GM19023 (cell line): Measurements from ENCODE around the gene TSPAN9.

ENCODE experiments used
- ATAC-seq: cut with Tn5 transposase; IDR thresholded peaks from one replicate; pipeline ENCODE4 v1.9.1; 2021; ENCODE audit warnings: mild to moderate bottlenecking, moderate library complexity; ENCODE audit not compliant: unreplicated experiment

Gene TSPAN9

GRCh38 chr12:3179731-3180130 lies 102.6 kb downstream of the TSPAN9 start:
- no peak for ATAC-seq

- no peak for ATAC-seq
These were observed 105.2 kb downstream of the TSPAN9 start for GRCh38 chr12:3182426-3182825.

DNA sequence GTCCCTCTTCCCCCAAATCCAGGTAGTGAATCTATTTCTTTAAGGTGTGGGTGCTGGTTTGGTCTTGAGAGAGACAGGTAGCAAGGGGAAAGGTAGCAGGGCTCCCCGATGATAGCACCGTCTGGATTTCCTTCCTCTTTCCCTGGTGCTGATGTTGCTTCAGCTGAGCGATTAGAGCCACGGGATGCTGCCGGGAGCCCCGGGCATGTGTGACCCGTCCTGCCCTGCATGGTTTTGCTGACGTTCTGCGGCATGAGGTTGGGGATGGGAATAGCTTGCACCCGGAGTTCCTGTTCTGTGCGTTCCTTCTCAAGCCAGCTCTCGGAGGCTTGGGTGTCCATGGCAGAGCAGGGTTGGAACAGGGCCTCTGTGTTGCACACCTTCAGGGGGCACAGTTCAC lies 107.3 kb downstream of the TSPAN9 start:
- ATAC-seq: no peak

- ATAC-seq: no peak
These were observed 108.2 kb downstream of the TSPAN9 start for GRCh38 chr12:3185260-3185870.

DNA sequence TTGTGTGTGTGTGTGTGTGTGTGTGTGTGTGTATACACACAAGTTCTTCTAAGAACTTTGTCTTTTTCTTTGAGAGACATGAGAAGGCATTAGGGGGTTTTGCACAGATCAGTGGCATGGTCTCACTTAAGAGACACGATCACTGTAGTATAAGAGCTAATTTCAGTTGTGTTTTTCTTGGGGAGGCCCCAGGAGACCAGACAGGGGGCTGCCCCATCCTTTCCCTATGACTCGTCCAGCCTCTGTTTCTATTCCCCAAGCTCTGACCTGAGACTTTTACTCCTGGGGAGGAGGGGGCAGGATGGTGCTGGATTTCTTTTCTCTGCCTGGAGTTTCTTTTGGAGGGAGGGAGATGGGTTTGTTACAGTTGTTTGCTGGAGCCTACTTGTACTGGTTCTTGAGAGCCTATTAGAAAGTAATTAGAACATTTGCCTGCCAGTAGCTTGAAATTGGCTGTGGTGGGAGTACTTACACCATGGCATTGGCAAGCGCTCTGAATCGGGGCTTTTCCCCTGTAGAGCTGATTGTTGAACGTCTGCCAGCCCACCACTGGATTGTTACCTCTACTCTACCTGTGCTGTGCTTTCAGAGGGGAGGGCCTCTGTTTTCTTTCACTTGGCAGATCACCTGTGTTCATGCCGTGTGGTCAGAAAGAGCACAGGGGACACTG lies 109.5 kb downstream of the TSPAN9 start:
- peak; percentile 64 for ATAC-seq

- ATAC-seq: no peak
These were observed 110.9 kb downstream of the TSPAN9 start for GRCh38 chr12:3187846-3188770.

DNA sequence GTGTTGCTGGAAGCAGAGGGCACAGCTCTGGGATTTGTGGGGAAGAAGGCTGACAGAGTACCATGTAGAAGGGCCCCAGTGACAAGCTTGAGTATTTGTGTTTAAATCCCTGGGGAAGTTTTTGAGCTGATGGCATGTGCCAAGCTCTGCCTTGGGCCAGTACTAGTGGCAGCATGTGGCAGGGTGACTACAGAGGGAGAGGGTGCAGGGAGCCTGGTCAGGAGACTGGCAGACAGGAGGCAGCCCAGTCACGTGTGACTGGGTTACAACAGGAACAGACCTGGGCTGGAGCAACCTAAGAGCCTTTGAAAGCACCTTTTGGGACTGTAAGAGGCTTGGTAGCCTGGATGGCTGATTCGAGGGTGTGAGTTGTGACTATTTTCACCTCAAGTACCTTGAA lies 112.1 kb downstream of the TSPAN9 start:
- no peak for ATAC-seq

DNA sequence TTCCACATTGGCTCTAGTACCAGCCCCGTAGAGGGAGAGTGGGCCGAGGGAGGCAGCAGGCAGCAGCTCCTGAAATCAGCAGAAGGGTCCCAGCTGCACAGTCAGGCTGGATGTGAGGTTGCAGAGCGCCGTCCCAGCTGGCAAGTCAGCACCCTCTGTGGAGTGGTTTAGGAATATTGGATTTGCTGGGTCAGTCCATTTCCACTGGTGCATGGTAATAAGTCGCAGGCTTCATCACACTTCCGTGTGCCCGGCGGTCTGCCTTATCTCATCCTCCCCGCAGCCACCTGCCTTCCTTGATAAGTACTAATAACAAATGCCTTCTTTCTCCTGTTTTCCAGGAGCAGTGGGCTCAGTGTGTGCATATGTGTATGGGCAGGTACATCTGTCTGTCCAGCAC lies 112.9 kb downstream of the TSPAN9 start:
- no peak for ATAC-seq

DNA sequence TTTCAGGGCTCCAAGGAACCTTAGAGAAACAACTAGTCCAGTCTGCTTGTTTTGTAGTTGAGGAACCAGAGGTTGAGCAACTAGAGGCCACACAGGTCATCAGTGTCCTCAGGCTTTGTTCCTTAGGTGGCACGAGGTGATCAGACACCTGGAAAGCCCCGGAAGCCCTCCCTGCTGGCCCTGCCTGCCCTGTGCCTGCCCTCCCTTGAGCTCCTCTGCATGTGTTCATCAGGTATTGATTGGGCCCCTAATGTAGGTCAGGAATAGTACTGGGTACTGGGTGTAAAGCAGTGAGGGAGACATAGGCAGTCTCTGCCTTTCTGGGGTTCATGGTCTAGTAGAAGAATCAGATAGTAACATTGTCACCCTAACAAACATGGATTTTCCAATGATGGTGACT lies 114.3 kb downstream of the TSPAN9 start:
- ATAC-seq: no peak

- ATAC-seq: no peak
These were observed 115.0 kb downstream of the TSPAN9 start for GRCh38 chr12:3192221-3192620.

GRCh38 chr12:3193131-3193530 lies 116.0 kb downstream of the TSPAN9 start:
- ATAC-seq: no peak

DNA sequence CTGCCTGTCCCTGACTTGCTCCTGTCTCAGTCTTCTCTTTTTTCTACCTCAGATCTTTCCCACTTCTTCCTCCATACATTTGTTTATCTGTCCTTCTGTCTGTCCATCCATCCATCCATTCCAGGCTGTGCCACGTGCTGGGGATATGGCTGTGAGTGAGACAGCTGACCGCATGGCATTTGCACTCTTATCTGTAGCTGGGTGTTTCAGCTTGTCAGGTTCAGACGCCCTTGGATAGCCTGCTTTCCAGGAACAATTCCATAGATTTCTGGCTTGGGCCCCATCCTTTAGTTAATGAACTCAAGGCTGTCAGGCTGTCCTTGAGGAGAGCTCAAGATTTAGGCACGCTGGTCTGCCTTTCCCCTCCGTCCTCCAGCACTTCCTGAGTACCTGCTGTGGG lies 116.6 kb downstream of the TSPAN9 start:
- no peak for ATAC-seq

GRCh38 chr12:3195337-3195736 lies 118.2 kb downstream of the TSPAN9 start:
- no peak for ATAC-seq

DNA sequence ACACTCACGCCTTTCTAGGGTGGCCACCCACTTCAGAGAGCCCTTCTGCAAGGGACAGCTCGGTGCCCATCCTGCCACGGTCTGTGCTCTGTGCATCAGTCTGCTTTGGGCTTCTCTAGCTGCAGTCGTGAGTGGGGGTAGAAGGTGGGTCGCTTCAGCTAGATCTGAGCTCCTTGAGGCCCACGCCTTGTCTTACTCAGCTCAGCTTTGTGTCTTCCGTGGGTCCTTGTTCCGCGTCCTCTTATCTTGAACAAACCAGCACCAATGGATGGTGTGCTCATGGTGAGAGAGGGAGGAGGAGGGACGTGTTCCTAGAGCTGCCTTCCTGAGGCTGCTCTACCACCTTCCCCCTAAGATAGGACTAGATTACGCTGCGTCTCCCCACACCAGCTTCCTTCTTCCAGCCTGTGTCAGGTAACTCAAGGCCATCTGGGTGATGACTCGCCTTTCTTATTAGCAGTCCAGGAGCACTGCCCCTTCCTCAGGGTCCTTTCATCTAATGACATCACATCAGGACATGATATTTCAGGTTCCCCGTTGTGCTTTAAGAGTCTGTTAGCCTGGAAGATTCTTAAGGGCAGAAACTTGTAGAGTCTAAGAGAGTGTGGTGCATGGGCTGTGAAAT lies 118.8 kb downstream of the TSPAN9 start:
- ATAC-seq: no peak

DNA sequence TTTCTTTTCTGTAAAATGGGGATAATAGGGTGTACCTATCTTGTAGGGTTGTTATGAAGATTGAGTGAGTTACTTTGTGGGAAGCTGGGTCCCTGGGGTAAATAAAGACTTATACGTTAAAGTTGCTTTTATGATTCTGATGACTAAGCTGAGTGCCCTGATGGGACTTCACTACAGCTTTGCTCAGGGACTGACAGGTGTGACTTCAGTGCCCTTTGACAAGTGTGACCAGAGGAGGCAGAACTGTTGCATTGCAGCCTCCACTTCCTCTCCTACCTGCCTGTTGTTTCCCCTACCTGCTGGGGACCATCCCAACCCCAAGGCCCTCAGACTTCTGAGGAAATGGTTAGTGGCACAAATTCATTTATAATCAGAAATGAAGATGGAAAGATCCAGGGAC lies 119.3 kb downstream of the TSPAN9 start:
- ATAC-seq: no peak

- ATAC-seq: no peak
These were observed 120.1 kb downstream of the TSPAN9 start for GRCh38 chr12:3197131-3197818.

DNA sequence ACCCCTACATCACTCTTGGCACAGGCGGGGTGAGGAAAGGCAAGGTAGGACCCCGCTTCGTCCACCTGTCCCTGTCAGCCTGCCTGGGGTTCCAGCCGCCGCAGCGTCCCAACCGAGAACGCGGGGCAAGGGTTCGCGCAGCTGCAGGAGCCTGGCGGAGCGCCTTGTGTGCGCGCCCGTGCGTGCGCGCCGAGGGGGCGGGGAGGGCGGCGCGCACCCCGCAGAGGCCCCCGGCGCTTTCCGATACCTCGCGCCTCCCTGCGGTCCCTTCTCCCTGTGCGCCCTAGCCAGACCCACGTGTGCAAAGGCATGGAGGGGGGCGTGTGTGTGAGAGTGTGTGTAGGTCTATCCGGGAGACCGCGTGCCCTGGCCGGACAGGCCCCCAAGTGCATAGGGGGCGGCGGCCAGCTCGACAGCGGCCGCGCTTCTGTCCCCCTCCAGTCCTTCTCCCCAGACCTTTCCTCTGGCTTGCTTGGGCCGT lies 122.4 kb downstream of the TSPAN9 start:
- ATAC-seq: no peak

- no peak for ATAC-seq
These were observed 122.9 kb downstream of the TSPAN9 start for GRCh38 chr12:3200032-3200617.

- ATAC-seq: no peak
These were observed 123.6 kb downstream of the TSPAN9 start for GRCh38 chr12:3200814-3201233.

- ATAC-seq: no peak
These were observed 124.3 kb downstream of the TSPAN9 start for GRCh38 chr12:3201339-3202051.
